Stimulated activated CD4-positive, alpha-beta T cell treated with anti-CD3 and anti-CD28 coated beads, Interleukin-4, amount 100 ng/mL, for 48 hours (primary cell): ENCODE measurements around the gene ENHO.
A peak's percentile ranks its signal among the peaks of the same experiment; 100 is the strongest.
"Not testable (repeated sequence)": the region's sequence is repeated elsewhere in the genome, so short reads cannot be mapped to it uniquely, and the experiment has no call there.

Source experiments
- DNase-seq, 2 donors: peaks; one replicate each; pipeline ENCODE4 v3.0.0-alpha.2; 2020; ENCODE audit warnings: low read depth in 2 of 2

Gene ENHO

GRCh38 chr9:34506623-34507022 lies 16.2 kb downstream of the ENHO start:
- DNase-seq, result no peak

DNA sequence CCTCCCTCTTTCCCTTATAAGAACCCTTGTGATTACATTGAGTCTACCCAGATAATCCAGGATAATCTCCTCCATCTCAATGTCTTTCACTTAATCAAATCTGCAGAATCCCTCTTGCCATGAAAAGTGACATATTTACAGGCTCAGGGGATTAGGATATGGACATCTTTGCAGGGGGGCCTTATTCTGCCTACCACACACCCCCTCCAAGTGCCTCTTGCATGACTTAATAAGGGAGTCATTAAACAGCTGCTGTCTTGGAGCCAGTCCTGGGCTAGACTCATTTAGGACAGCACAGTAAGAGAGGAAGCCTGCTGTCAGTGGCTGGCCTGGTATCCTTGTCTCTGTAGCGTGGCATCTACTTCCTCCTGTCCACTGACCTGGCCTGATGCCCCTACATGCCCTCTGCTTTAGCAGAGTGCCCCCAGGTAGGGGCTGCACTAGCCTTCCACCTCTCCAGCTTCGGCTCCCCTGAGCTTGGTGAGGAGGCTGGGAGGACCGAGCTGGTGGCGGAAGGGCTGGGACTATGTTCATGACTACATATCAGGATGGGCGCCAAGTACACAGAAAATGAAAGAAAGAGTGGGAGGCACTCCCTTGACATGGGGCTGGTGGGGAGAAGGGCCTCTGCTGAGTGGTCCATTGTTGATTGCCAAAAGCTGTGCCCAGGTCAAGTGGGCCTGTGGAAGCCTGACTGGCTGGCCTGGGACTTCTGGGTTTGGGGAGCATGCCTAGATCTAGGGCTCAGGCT lies 17.2 kb downstream of the ENHO start:
- no peak for DNase-seq

DNA sequence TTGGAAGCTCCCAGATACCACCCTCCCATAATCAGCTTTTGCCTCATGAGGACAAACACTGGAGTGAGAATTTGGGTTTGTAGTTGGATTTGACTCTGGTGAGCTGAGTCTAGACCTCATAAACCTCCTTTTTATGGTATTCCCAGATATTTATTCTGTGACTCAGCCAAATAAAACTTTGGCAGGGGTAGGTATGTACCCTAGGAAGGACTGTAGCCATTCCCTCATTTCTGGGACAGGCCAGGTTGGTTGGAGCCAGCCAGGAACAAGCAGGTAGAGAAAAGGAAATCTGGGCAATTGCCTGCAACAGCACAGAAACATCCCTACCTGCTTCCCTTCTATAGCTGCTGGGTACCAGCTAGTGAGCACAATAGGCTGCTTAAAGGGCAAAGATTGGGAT lies 19.4 kb downstream of the ENHO start:
- DNase-seq, result no peak

- DNase-seq, result no peak
These were observed 19.9 kb downstream of the ENHO start for GRCh38 chr9:34502891-34503290.

GRCh38 chr9:34502471-34502870 lies 20.3 kb downstream of the ENHO start:
- DNase-seq, result no peak

DNA sequence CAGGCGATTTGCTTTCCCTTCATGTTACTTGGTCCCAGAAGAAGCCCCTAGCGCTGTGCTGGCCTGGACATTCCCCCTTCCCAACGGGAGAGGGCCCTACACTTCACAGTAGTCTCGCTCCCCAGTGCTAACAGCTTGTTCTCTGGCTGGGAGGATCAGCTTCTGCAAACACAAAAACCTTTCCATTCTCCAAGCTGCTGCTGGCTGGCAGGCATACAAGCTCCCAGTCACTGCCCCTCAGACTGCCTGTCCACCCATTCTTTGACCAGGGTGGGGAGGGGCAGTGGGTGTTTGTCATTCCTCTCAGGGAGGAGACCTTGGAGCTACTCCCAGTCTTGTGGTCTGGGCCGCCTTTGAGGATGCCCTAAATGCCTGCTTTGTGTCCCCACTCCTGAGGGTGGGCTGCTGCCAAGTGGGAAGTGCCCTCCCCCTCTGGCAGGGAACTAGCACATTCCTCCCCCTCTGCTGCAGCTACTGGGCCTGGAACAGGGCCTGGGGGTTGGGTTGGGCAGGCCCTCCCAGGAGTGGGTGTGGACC lies 20.8 kb downstream of the ENHO start:
- no peak for DNase-seq

GRCh38 chr9:34501372-34501771 lies 21.4 kb downstream of the ENHO start:
- DNase-seq, result no peak

- peak; percentile 74 to 80 for DNase-seq
These were observed 22.0 kb downstream of the ENHO start for GRCh38 chr9:34500623-34501267.

- no peak for DNase-seq
These were observed 23.7 kb downstream of the ENHO start for GRCh38 chr9:34499076-34499475.

DNA sequence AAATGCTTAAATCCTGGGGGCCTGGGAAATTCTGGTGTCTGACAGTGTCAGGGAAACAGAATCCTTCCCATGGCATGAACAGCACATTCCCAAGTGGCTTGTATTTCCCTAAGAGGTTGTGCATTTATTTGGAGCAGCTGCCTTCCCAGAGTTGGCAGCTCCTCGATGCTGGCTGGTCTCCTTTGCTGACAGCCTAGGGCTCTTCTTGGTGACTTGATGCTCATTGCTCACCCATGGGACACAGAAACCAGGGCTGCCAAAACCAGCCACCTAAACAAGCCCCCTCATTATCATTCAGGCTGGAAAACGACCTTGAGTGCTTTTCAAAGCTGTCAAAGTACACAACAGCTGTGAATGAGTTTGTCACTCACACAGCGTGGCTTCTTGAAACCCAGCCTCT lies 24.2 kb downstream of the ENHO start:
- DNase-seq, result no peak

DNA sequence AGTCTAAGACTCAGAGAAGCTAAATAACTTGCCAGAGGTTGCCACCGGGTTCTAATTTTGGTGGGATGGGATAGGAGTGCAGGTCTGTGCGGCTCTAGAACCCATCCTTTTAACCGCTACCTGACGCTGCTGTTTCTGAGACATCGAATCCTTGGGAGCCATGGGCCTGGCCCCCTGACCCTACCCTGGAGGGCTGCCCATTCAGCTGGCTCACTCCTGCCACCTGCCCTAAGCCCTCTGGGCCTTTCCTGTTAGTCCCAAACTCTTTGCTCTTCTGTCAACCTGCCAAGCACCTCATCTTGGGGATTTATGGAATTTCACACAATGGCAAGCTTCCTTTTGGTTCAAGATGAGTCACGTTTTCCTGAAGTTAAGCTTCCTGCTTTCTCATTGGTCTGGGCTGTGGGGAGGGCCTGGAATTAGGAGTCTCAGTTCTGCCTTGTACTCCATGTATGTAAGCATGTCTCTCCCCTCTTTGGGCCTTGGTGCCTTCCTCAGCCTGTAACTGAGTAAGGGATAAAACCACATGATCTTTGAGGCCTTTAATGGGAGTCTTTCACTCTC lies 26.6 kb downstream of the ENHO start:
- DNase-seq, result no peak

DNA sequence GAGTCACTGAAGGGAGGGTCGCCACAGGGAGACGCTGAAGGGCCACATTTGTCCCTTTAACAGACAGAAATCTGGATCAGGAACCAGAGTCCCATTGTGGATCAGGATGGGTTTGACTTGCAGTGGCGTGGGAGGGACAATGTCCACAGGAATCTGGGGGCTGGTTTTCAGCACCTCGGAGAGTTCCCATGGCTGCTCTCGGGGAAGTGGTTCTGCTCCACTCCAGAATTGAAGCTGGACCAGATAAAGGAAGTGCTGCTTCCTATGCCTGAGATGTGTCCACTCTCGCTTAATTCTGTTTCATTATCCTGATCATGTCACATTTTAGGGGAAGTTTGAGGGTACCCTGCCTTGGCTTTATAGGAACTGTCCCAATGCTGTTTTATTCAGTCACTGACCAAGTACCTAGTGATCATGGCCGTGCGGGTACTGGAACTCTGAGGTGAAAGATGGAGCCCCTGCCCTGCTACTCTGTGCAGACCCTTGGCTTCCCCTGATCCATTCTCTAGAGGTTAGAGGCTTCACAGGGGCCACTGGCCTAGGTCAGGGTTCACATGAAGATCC lies 28.7 kb downstream of the ENHO start:
- DNase-seq, result peak in 1 of 2 donors; percentile 17

- DNase-seq, result no peak
These were observed 30.7 kb downstream of the ENHO start for GRCh38 chr9:34492051-34492450.

GRCh38 chr9:34491596-34491995 lies 31.2 kb downstream of the ENHO start:
- no peak for DNase-seq

DNA sequence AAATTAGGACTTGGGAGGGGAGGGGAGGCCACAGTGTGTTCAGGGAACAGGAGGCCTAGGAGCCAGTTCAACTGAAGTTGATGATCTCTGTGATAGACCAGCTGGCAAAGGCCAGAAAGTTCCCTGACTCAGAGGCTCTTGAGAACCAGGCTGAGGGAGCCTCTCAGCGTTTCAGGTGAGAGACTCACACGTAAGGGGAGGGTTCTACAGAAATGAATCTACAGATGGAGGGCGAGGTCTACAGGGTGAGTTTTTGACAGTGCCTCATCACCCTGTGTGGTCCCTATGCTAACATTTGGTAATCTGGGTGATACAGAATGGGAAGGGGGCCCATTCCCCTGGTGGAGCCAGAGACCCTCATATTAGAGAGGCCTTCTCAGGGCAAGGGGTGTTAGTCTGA lies 32.0 kb downstream of the ENHO start:
- no peak for DNase-seq

DNA sequence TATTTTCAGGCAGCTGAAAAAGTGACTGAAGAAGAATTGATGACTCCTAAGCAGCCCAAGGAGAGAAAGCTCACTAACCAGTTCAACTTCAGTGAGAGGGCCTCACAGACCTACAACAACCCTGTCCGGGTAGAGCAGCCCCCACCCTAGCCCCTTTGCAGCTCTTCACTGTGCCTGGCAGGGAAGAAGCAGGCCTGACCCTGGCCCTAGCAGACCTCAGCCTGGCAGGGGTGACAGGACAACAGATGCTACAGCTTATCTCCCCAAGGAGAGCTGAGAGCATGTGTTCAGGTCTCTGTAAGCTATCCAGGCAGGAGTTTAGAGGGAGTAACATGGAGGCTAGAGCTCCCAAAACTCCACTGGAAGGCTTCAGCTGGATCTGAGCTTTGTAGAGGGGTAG lies 32.4 kb downstream of the ENHO start:
- DNase-seq, result no peak

DNA sequence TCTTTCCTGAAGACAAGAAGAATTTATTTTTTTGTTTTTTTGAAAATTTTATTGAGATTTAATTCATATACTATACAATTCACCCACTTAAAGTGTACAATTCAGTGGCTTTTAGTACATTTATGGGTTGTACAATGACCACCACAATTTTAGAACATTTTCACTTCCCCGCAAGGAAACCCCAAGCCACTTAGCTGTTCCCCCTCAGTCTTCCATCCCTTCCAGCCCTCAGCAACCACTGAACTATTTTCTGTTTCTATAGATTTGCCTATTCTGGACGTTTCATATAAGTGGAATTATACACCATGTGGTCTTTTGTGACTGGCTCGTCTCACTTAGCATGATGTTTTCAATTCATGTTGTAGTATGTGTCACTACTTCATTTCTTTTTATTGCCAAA lies 36.2 kb downstream of the ENHO start:
- no peak for DNase-seq

DNA sequence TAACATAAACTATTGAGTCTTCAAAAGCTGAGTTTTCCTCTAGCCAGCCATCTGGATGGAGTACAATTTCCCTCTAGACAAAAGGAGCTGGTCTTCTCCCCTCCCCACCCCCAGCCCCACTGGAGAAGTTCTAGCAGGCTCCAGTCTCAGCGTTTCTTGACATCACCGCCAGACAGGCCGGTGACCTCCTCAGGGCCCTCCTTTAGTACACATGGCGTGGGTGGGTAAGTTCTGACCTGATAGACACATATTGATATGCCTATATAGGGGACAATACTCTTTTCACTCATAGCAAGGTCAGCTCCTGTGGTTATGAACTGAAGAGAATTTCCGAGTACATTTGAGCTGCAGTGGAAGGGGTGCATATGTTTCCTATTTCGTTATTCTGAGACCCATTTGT lies 37.0 kb downstream of the ENHO start:
- no peak for DNase-seq

GRCh38 chr9:34484678-34485077 lies 38.1 kb downstream of the ENHO start:
- DNase-seq, result no peak

- not testable (repeated sequence) for DNase-seq
These were observed 40.0 kb downstream of the ENHO start for GRCh38 chr9:34482746-34483145.

DNA sequence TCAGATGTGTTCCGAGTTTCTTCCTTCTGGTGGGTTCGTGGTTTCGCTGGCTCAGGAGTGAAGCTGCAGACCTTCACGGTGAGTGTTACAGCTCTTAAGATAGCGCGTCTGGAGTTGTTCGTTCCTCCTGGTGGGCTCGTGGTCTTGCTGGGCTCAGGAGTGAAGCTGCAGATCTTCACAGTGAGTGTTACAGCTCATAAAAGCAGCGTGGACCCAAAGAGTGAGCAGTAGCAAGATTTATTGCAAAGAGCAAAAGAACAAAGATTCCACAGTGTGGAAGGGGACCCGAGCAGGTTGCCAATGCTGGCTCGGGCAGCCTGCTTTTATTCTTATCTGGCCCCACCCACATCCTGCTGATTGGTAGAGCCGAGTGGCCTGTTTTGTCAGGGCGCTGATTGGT lies 41.2 kb downstream of the ENHO start:
- not testable (repeated sequence) for DNase-seq

- DNase-seq, result no peak
These were observed 43.3 kb downstream of the ENHO start for GRCh38 chr9:34479431-34479866.

- no peak for DNase-seq
These were observed 45.2 kb downstream of the ENHO start for GRCh38 chr9:34477541-34477940.
